WTC11 (cell line): ENCODE results near the gene CEACAM3.

Experiments
- CBFB ChIP-seq: sonication (generic); formaldehyde crosslinking; IDR thresholded peaks from 2 replicates; pipeline ENCODE4 v1.8.1; 2022; ENCODE audit warnings: mild to moderate bottlenecking, low read depth, missing genetic modification reagents
- CTCF ChIP-seq: fragments of 200-600 bp; IDR thresholded peaks from 2 replicates; pipeline ENCODE4 v1.8.0; 2022; ENCODE audit warnings: antibody characterized with exemption
- ELF4 ChIP-seq: sonication (generic); formaldehyde crosslinking; IDR thresholded peaks from 2 replicates; pipeline ENCODE4 v1.8.1; 2022; ENCODE audit warnings: low read depth, mild to moderate bottlenecking, moderate library complexity, missing genetic modification reagents
- ESRRA ChIP-seq: sonication (generic); formaldehyde crosslinking; IDR thresholded peaks from 2 replicates; pipeline ENCODE4 v1.8.1; 2022; ENCODE audit warnings: mild to moderate bottlenecking, missing genetic modification reagents, borderline replicate concordance
- FOXJ3 ChIP-seq: sonication (generic); formaldehyde crosslinking; IDR thresholded peaks from 2 replicates; pipeline ENCODE4 v1.9.0; 2021; ENCODE audit warnings: missing genetic modification reagents, mild to moderate bottlenecking, borderline replicate concordance
- HMGXB4 ChIP-seq: sonication (generic); formaldehyde crosslinking; IDR thresholded peaks from 2 replicates; pipeline ENCODE4 v1.8.1; 2023; ENCODE audit warnings: mild to moderate bottlenecking, moderate library complexity, missing genetic modification reagents
- IRF2 ChIP-seq: sonication (generic); formaldehyde crosslinking; IDR thresholded peaks from 2 replicates; pipeline ENCODE4 v1.8.0; 2022; ENCODE audit warnings: low read depth, missing genetic modification reagents, borderline replicate concordance
- PRDM15 ChIP-seq: sonication (generic); formaldehyde crosslinking; IDR thresholded peaks from 2 replicates; pipeline ENCODE4 v1.8.0; 2022; ENCODE audit warnings: missing genetic modification reagents
- RORB ChIP-seq: fragments of 250-450 bp; sonication (Bioruptor Pico); IDR thresholded peaks from 2 replicates; pipeline ENCODE4 v1.9.0; 2021; ENCODE audit warnings: mild to moderate bottlenecking
- STAT6 ChIP-seq: sonication (generic); formaldehyde crosslinking; conservative IDR thresholded peaks from 2 replicates; pipeline ENCODE4 v1.8.1; 2023; ENCODE audit warnings: mild to moderate bottlenecking, low read depth, missing genetic modification reagents, moderate library complexity
- ZNF219 ChIP-seq: sonication (generic); formaldehyde crosslinking; IDR thresholded peaks from 2 replicates; pipeline ENCODE4 v1.8.0; 2023; ENCODE audit warnings: missing genetic modification reagents, mild to moderate bottlenecking, borderline replicate concordance

- TF ChIP-seq IRF2 (CRISPR knock-in tag) (no peak), PRDM15 (CRISPR knock-in tag) (no peak), CTCF (no peak), STAT6 (CRISPR knock-in tag) (no peak), ZNF219 (no peak), HMGXB4 (CRISPR knock-in tag) (no peak), RORB (CRISPR knock-in tag) (no peak), CBFB (CRISPR knock-in tag) (no peak), ELF4 (CRISPR knock-in tag) (no peak), ESRRA (no peak), FOXJ3 (CRISPR knock-in tag) (no peak)
Measured at GRCh38 chr19:41793414-41793727, 3.0 kb upstream of the CEACAM3 start.
